ENCODE results near the gene EHD1. TPM values are rescaled to one million over a fixed set of nuclear protein-coding genes. Genes with fewer than 3 reads are reported as not detected.

Gene EHD1
- total and polyA plus RNA-seq, 7 experiments from 2014 or later = 102 to 263 (median 141) TPM

DNA sequence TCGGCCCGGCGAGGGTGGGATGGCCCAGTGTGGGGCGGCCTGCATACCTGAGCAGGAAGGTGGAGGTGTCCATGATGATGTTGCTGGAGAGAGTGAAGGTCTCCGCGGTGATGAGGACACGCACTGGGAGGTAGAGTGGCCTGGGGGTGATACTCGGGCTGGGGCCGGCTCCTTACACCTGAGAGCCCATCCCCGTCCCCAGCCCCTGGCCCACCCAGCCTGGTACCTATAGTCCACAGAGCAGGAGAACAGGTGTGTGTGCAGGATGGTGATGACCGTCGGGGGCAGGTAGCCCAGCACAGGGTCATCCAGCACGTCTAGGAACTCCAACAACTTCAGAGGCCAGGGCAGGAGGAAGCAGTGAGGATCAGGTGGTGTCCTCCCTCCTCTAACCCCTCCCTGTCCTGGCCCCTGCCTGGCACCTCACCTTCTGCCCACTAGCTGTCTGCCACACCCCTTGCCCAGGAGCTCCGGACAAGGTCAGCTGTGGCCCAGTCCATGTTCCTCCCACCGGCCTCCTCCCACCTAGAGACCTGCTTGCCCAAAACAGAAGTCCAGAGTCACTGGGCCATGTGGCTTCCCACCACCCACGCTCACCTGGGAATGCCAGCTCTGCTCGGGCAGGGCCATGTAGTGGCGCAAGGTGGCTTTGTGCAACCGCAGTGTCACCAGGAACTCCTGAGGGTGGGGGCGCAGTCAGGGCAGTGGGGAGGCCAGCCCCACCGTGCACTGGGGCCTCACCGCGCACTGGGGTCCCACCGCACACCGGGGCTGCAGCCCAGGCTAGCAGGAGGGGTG is 27.3 kb upstream of the EHD1 start:
- CTCF ChIA-PET = no interaction called here
- Mint-ChIP-seq H3K36me3 (peaks cover 0 to 22% (median 4%) of the 10 kb centered on the region in 5 donors), H3K9me3 (no peaks in the 10 kb centered on the region), H3K27ac (no peak overlapping the region), H3K4me1 (peaks cover 0 to 7% (median 7%) of the 10 kb centered on the region in 7 donors), H3K4me3 (no peak overlapping the region), H3K27me3 (no peaks in the 10 kb centered on the region)
- POLR2A ChIA-PET = no interaction called here
- no peak overlapping the region for H3K27ac ChIP-seq (ENCODE audit: low read depth, low read length)
- H3K9me3 ChIP-seq (ENCODE audit: control insufficient read depth in 2 of 3, low read length in 3 of 3) = no peaks in the 10 kb centered on the region
- no peak for DNase-seq
- peaks cover under 1 to 3% of the 10 kb centered on the region in 2 donors for H3K4me1 ChIP-seq (ENCODE audit: control insufficient read depth in 2 of 2, insufficient read depth in 2 of 2, low read length in 2 of 2)
- ATAC-seq = no peak
- intact Hi-C loops (cut with micrococcal nuclease) = no loop called here
- H3K36me3 ChIP-seq (ENCODE audit: control insufficient read depth in 2 of 3, insufficient read depth in 3 of 3, low read length in 3 of 3) = peaks cover 0 to 80% (median 9%) of the 10 kb centered on the region in 3 experiments
- H3K4me3 ChIP-seq (ENCODE audit: low read length) = no peak overlapping the region
- no peaks in the 10 kb centered on the region for H3K27me3 ChIP-seq (ENCODE audit: control insufficient read depth in 2 of 2, insufficient read depth in 2 of 2, low read length in 2 of 2)

GRCh38 chr11:64903291-64903833 is 24.9 kb upstream of the EHD1 start:
- no peaks in the 10 kb centered on the region for H3K27me3 ChIP-seq (ENCODE audit: control insufficient read depth in 2 of 2, insufficient read depth in 2 of 2, low read length in 2 of 2)
- peaks cover 7 to 8% of the 10 kb centered on the region in 2 donors for H3K4me1 ChIP-seq (ENCODE audit: control insufficient read depth in 2 of 2, insufficient read depth in 2 of 2, low read length in 2 of 2)
- Mint-ChIP-seq H3K27me3 (no peaks in the 10 kb centered on the region), H3K4me1 (peaks cover 3 to 19% (median 13%) of the 10 kb centered on the region in 7 donors), H3K4me3 (no peak overlapping the region), H3K36me3 (peaks cover 0 to 23% (median 8%) of the 10 kb centered on the region in 5 donors), H3K27ac (no peak overlapping the region), H3K9me3 (no peaks in the 10 kb centered on the region)
- H3K4me3 ChIP-seq (ENCODE audit: low read length) = no peak overlapping the region
- no peak for DNase-seq
- H3K36me3 ChIP-seq (ENCODE audit: control insufficient read depth in 2 of 3, insufficient read depth in 3 of 3, low read length in 3 of 3) = peaks cover 0 to 72% (median 5%) of the 10 kb centered on the region in 3 experiments
- ATAC-seq = no peak
- H3K27ac ChIP-seq (ENCODE audit: low read depth, low read length) = no peak overlapping the region
- H3K9me3 ChIP-seq (ENCODE audit: control insufficient read depth in 2 of 3, low read length in 3 of 3) = no peaks in the 10 kb centered on the region
- ChIA-PET POLR2A (no interaction called here), CTCF (no interaction called here)
- intact Hi-C loops (cut with micrococcal nuclease) = no loop called here

DNA sequence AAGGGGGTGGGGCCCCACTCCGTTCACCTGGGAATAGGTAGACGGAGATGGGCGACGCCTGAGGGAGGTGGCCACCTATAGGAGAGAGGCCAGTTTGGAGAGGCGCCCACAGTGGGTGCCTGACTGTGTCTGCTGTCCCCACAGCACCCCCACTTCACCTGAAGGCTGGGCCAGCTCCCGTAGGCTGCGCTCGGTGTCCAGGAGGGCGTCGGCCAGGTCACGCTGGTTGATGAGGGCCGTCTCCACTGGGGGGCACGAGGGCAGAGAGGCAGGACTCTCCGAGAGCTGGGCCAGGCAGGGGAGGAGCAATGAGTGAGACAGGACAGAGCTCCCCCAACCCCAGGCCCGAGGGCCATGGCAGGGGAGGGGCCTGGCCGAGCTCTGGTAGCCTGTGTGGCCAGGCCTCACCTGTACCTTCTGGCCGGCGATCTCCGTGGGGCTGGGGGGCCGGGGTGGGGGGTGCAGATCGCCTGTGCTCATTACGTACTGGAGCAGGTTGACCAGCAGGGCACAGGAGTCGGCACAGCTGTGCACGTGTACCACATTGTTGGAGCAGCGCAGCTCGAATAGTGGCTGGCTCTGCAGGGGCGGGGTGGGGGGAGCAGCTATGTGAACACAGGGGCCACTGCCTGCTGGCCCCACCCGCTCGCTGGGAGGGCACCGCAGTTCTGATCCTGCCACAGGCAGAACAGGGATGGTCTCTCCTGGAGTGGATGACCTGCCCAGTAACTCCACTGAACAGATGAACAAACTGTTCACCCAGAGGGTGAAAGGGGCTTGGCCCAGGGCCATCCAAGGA is 23.9 kb upstream of the EHD1 start:
- Mint-ChIP-seq H3K9me3 (no peaks in the 10 kb centered on the region), H3K36me3 (peaks cover 0 to 18% (median 4%) of the 10 kb centered on the region in 5 donors), H3K4me3 (no peak overlapping the region), H3K27ac (peak overlapping the region in 3 of 9 donors; percentile 40 to 57 (median 57)), H3K4me1 (peaks cover 3 to 19% (median 13%) of the 10 kb centered on the region in 7 donors), H3K27me3 (no peaks in the 10 kb centered on the region)
- H3K36me3 ChIP-seq (ENCODE audit: control insufficient read depth in 2 of 3, insufficient read depth in 3 of 3, low read length in 3 of 3) = peaks cover 0 to 72% (median 5%) of the 10 kb centered on the region in 3 experiments
- H3K4me1 ChIP-seq (ENCODE audit: control insufficient read depth in 2 of 2, insufficient read depth in 2 of 2, low read length in 2 of 2) = peaks cover 7 to 8% of the 10 kb centered on the region in 2 donors
- no peak overlapping the region for H3K4me3 ChIP-seq (ENCODE audit: low read length)
- ATAC-seq (no peak), DNase-seq (no peak)
- ChIA-PET CTCF (no interaction called here), POLR2A (no interaction called here)
- H3K27me3 ChIP-seq (ENCODE audit: control insufficient read depth in 2 of 2, insufficient read depth in 2 of 2, low read length in 2 of 2) = no peaks in the 10 kb centered on the region
- intact Hi-C loops (cut with micrococcal nuclease) = no loop called here
- H3K9me3 ChIP-seq (ENCODE audit: control insufficient read depth in 2 of 3, low read length in 3 of 3) = no peaks in the 10 kb centered on the region
- no peak overlapping the region for H3K27ac ChIP-seq (ENCODE audit: low read depth, low read length)

DNA sequence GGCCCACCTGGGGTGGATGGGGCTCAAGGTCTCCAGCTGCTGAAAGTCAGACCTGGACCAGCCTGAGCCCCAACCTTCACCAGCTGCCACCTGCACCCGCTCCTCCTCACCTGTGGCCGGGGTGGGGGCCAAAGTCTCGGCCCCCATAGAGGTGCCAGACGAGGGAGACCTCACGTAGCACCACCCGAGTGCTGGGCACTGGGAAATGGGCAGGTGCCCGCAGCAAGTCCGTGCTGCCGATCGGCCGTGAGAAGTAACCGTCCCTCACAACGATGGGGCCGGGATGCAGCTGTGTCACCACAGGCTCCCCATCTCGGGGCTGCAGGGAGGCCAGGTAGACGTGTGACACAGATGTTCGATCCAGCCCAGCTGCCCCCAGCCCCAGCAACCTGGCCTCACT is 22.4 kb upstream of the EHD1 start:
- ChIA-PET POLR2A (interaction anchor here (0.8 to 1.8 kb wide), 4 partner anchors 12 to 100 kb away, joined by 3 to 4 read pairs (median 4); no protein-coding TSS in a partner anchor), CTCF (interaction anchor here (30.3 kb wide), 1 partner anchor 45 kb away, joined by 945 read pairs; the partner anchor contains the start of gene CDC42BPG)
- intact Hi-C loops (cut with micrococcal nuclease) = loop anchor here in 1 of 2 donors (1.0 kb wide), 1 partner anchor 17 kb away; the partner anchor contains the start of gene ATG2A
- no peaks in the 10 kb centered on the region for H3K27me3 ChIP-seq (ENCODE audit: control insufficient read depth in 2 of 2, insufficient read depth in 2 of 2, low read length in 2 of 2)
- peak overlapping the region; percentile 65 for H3K27ac ChIP-seq (ENCODE audit: low read depth, low read length)
- H3K4me1 Mint-ChIP-seq = peaks cover 3 to 19% (median 13%) of the 10 kb centered on the region in 7 donors
- no peak for DNase-seq
- H3K9me3 ChIP-seq (ENCODE audit: control insufficient read depth in 2 of 3, low read length in 3 of 3) = no peaks in the 10 kb centered on the region
- peaks cover 0 to 18% (median 4%) of the 10 kb centered on the region in 5 donors for H3K36me3 Mint-ChIP-seq
- no peak overlapping the region for H3K4me3 Mint-ChIP-seq
- ATAC-seq = no peak
- H3K36me3 ChIP-seq (ENCODE audit: control insufficient read depth in 2 of 3, insufficient read depth in 3 of 3, low read length in 3 of 3) = peaks cover 0 to 70% (median 5%) of the 10 kb centered on the region in 3 experiments
- no peak overlapping the region for H3K4me3 ChIP-seq (ENCODE audit: low read length)
- no peaks in the 10 kb centered on the region for H3K27me3 Mint-ChIP-seq
- H3K27ac Mint-ChIP-seq = peak overlapping the region in 3 of 9 donors; percentile 40 to 61 (median 57)
- H3K4me1 ChIP-seq (ENCODE audit: control insufficient read depth in 2 of 2, insufficient read depth in 2 of 2, low read length in 2 of 2) = peaks cover 7 to 8% of the 10 kb centered on the region in 2 donors
- no peaks in the 10 kb centered on the region for H3K9me3 Mint-ChIP-seq

DNA sequence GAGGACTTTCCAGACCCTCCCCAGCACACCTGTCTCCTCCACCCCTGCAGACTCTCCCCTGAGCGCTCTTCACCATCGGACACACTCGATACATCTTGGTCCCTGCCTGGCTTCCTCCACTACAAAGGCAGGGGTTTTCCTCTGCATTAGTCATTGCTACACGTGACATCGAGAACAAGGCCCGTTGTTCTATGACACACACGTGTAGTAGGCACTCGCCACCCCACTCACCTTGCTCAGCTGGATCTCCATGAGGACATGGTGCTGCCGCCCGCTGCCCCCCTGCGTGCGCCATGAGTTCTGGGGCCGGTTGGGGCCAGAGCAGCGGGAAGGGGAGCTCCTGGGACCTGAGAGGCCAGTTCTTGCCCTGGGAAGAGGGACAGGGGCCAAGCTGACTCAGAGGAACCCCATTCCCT is 21.9 kb upstream of the EHD1 start:
- POLR2A ChIA-PET = interaction anchor here (0.8 to 1.8 kb wide), 5 partner anchors 10 to 100 kb away, joined by 3 to 4 read pairs (median 4); no protein-coding TSS in a partner anchor

GRCh38 chr11:64898541-64898940 is 20.1 kb upstream of the EHD1 start:
- H3K9me3 ChIP-seq (ENCODE audit: control insufficient read depth in 2 of 3, low read length in 3 of 3) = no peaks in the 10 kb centered on the region
- H3K4me3 ChIP-seq (ENCODE audit: low read length) = no peak overlapping the region
- intact Hi-C loops (cut with micrococcal nuclease) = no loop called here
- ChIA-PET POLR2A (interaction anchor here (0.5 kb wide), 1 partner anchor 574 kb away, joined by 3 read pairs; no protein-coding TSS in a partner anchor), CTCF (interaction anchor here (1.0 to 30.3 kb wide), 3 partner anchors 8 to 72 kb away, joined by 3 to 945 read pairs (median 3); partner anchors contain the start of gene CDC42BPG)
- no peak overlapping the region for H3K4me3 Mint-ChIP-seq
- H3K27ac ChIP-seq (ENCODE audit: low read depth, low read length) = no peak overlapping the region
- H3K36me3 ChIP-seq (ENCODE audit: control insufficient read depth in 2 of 3, insufficient read depth in 3 of 3, low read length in 3 of 3) = peaks cover 0 to 68% (median 0%) of the 10 kb centered on the region in 3 experiments
- H3K4me1 ChIP-seq (ENCODE audit: control insufficient read depth in 2 of 2, insufficient read depth in 2 of 2, low read length in 2 of 2) = peaks cover 7 to 14% of the 10 kb centered on the region in 2 donors
- H3K4me1 Mint-ChIP-seq = peaks cover 5 to 22% (median 13%) of the 10 kb centered on the region in 7 donors
- ATAC-seq (no peak), DNase-seq (no peak)
- H3K27me3 Mint-ChIP-seq = no peaks in the 10 kb centered on the region
- peaks cover 0 to 12% (median 4%) of the 10 kb centered on the region in 5 donors for H3K36me3 Mint-ChIP-seq
- H3K9me3 Mint-ChIP-seq = no peaks in the 10 kb centered on the region
- peak overlapping the region in 3 of 9 donors; percentile 43 to 91 (median 52) for H3K27ac Mint-ChIP-seq
- no peaks in the 10 kb centered on the region for H3K27me3 ChIP-seq (ENCODE audit: control insufficient read depth in 2 of 2, insufficient read depth in 2 of 2, low read length in 2 of 2)

More for the DNA sequence above, 21.9 kb upstream of the EHD1 start:
- Histone ChIP-seq H3K9me3 (ENCODE audit: control insufficient read depth in 2 of 3, low read length in 3 of 3) (no peaks in the 10 kb centered on the region), H3K4me1 (ENCODE audit: control insufficient read depth in 2 of 2, insufficient read depth in 2 of 2, low read length in 2 of 2) (peaks cover 7 to 8% of the 10 kb centered on the region in 2 donors), H3K4me3 (ENCODE audit: low read length) (no peak overlapping the region), H3K27ac (ENCODE audit: low read depth, low read length) (peak overlapping the region; percentile 65), H3K27me3 (ENCODE audit: control insufficient read depth in 2 of 2, insufficient read depth in 2 of 2, low read length in 2 of 2) (no peaks in the 10 kb centered on the region), H3K36me3 (ENCODE audit: control insufficient read depth in 2 of 3, insufficient read depth in 3 of 3, low read length in 3 of 3) (peaks cover 0 to 70% (median 2%) of the 10 kb centered on the region in 3 experiments)
- Mint-ChIP-seq H3K4me3 (peak overlapping the region in 7 of 10 donors; percentile 3 to 73 (median 38)), H3K4me1 (peaks cover 3 to 19% (median 13%) of the 10 kb centered on the region in 7 donors), H3K27ac (peak overlapping the region; percentile 50 to 91 (median 80)), H3K36me3 (peaks cover 0 to 15% (median 4%) of the 10 kb centered on the region in 5 donors), H3K9me3 (no peaks in the 10 kb centered on the region), H3K27me3 (no peaks in the 10 kb centered on the region)
- DNase-seq (peak in 5 of 9 donors; percentile 34 to 79 (median 38)), ATAC-seq (peak; percentile 87)
- intact Hi-C loops (cut with micrococcal nuclease) = loop anchor here in 1 of 2 donors (1.0 kb wide), 1 partner anchor 17 kb away; the partner anchor contains the start of gene ATG2A
- CTCF ChIA-PET = interaction anchor here (30.3 kb wide), 1 partner anchor 44 kb away, joined by 945 read pairs; the partner anchor contains the start of gene CDC42BPG
